Central memory CD8-positive, alpha-beta T cell (primary cell): ENCODE results near the gene GPX6.
A peak's percentile ranks its signal among the peaks of the same experiment; 100 is the strongest.
"Not testable (repeated sequence)": the region's sequence is repeated elsewhere in the genome, so short reads cannot be mapped to it uniquely, and the experiment has no call there.

ENCODE experiments used
- ATAC-seq: fragments of 150-1000 bp; cut with Tn5 transposase; replicated peaks from 2 replicates; pipeline ENCODE4 v1.10.0; 2022; ENCODE audit warnings: mild to moderate bottlenecking, moderate FRiP score, moderate number of reproducible peaks; ENCODE audit not compliant: poor library complexity, severe bottlenecking; ENCODE audit errors: extremely low read depth
- DNase-seq, 2 donors: peaks; one replicate each; pipeline ENCODE4 v3.0.0; 2021; ENCODE audit warnings: low spot score in 2 of 2
- H3K27ac Mint-ChIP-seq: one replicate; pipeline ENCODE4 v1.8.0; 2022; ENCODE audit warnings: low read depth, mild to moderate bottlenecking, moderate library complexity, mixed read lengths
- H3K27me3 Mint-ChIP-seq: one replicate; pipeline ENCODE4 v1.8.0; 2022; ENCODE audit warnings: mixed read lengths
- H3K36me3 Mint-ChIP-seq: one replicate; pipeline ENCODE4 v1.8.0; 2022; ENCODE audit warnings: mild to moderate bottlenecking, moderate library complexity, mixed read lengths; ENCODE audit not compliant: insufficient read depth
- H3K4me1 Mint-ChIP-seq: one replicate; pipeline ENCODE4 v1.8.0; 2022; ENCODE audit warnings: mixed read lengths
- H3K4me3 Mint-ChIP-seq: one replicate; pipeline ENCODE4 v1.8.0; 2022; ENCODE audit warnings: mild to moderate bottlenecking, moderate library complexity, mixed read lengths
- H3K9me3 Mint-ChIP-seq: one replicate; pipeline ENCODE4 v1.8.0; 2022; ENCODE audit warnings: mixed read lengths

GPX6 gene

GRCh38 chr6:28515676-28516075 is at the start of gene GPX6:
GPX6 (minus strand) TSS chr6:28515793; CDS start chr6:28515743, 50 bp downstream.
- Mint-ChIP-seq H3K27me3 (peaks cover 79% of the 10 kb centered on the region), H3K36me3 (no peaks in the 10 kb centered on the region), H3K4me3 (no peak within 1 kb of the TSS), H3K27ac (no peak within 1 kb of the TSS), H3K9me3 (no peaks in the 10 kb centered on the region), H3K4me1 (no peaks in the 10 kb centered on the region)
- ATAC-seq (no peak), DNase-seq (no peak)

DNA sequence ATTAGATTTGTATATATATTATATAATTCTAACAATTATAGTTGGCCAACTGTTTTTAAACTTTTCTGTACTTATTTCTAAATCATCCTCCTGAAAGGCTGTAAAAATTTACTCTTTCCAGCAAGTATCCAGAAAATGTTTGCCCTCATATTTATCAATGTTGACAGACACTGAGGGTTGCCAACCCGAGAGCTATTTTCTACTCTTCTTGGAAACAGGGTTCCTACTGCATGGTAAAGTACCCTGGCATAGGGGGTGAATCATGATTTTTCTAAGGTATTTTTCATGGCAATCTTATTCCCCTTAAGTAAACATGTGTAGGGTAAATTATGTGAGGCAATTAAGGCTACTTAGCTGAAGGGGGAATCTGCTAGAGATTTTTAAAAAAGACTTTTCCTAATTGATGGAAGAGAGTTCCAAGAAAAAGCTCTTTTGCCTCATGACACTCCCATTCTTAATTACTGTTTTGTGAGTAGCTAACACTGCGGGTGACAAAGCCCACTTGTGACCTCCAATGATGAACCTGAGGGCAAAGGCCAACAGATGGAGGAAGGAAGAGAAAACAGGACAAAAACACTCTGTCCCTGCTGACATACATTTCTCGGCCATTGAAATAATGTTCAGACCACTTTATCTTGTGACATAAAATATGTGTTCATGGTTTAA is 48.0 kb upstream of the GPX6 start:
- H3K27me3 Mint-ChIP-seq = peaks cover 69% of the 10 kb centered on the region
- H3K36me3 Mint-ChIP-seq = no peaks in the 10 kb centered on the region
- no peak overlapping the region for H3K4me3 Mint-ChIP-seq
- no peaks in the 10 kb centered on the region for H3K9me3 Mint-ChIP-seq
- no peak for ATAC-seq
- H3K4me1 Mint-ChIP-seq = no peaks in the 10 kb centered on the region
- H3K27ac Mint-ChIP-seq = no peak overlapping the region
- no peak for DNase-seq

DNA sequence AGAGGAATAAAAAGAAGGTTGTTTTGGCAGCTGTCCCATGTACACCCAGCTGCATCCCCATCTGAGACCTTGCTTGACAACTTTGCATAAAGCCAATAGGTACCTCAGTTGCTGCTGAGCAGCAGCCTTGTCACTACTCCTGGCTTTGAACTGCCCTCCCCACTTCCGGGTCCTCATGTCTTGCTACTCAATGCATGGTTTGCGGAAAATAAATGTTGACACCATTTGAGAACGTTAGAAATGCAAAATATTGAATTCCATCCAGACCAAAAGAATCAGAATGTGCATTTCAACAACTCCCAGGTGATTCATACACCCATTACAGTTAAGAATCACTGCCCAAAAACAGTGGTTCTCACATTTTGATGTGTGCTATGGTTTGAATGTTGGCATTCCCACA is 43.0 kb upstream of the GPX6 start:
- ATAC-seq (no peak), DNase-seq (no peak)
- H3K27ac Mint-ChIP-seq = no peak overlapping the region
- no peak overlapping the region for H3K4me3 Mint-ChIP-seq
- peaks cover 55% of the 10 kb centered on the region for H3K27me3 Mint-ChIP-seq
- no peaks in the 10 kb centered on the region for H3K36me3 Mint-ChIP-seq
- H3K9me3 Mint-ChIP-seq = no peaks in the 10 kb centered on the region
- no peaks in the 10 kb centered on the region for H3K4me1 Mint-ChIP-seq

GRCh38 chr6:28555136-28555535 is 39.5 kb upstream of the GPX6 start:
- Mint-ChIP-seq H3K4me3 (no peak overlapping the region), H3K9me3 (no peaks in the 10 kb centered on the region), H3K27ac (no peak overlapping the region), H3K27me3 (peaks cover 71% of the 10 kb centered on the region), H3K36me3 (no peaks in the 10 kb centered on the region), H3K4me1 (no peaks in the 10 kb centered on the region)
- DNase-seq (no peak), ATAC-seq (no peak)

DNA sequence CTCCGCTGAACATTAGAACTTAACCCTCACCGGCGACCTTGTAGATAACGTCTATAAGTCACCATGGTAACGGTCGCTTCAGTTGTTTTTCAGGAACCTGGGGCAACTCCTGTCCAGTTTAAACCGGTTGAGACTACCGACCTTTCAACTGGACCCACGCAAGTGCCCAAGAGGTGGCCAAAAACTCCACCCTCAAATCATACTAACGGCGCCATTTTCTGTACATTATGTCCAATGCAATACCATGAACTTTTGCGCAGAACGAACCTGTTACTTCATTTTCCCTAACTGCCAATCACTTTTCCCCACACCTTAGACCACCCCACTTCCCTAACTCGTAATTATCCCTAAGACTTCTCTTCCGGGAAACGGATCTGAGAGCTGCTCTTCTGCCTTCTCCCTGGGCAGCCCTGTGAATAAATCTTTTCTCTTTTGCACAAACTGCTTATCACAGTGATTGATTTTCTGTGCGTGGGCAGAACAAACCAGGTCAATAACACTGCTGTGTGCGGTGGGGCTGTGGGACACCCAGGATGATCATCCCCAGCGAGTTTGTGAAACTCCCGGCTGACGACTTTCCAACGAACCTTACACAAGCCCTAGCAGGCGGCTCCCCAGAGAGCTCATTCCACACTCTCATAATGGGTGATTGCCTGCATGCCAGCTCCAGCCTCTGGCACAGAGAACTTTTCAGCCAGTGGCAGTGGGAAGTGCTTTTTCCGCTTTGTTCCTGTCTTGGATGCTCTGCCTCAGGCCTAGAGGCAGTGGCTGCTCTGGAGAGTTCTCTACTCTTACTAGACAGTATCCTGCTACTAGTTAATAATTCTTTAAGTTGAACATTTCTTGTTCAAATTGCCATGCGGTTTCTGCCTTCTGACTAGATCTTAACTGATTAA is 38.6 kb upstream of the GPX6 start:
- no peak for ATAC-seq
- no peaks in the 10 kb centered on the region for H3K9me3 Mint-ChIP-seq
- no peaks in the 10 kb centered on the region for H3K4me1 Mint-ChIP-seq
- H3K4me3 Mint-ChIP-seq = no peak overlapping the region
- DNase-seq = no peak
- H3K27me3 Mint-ChIP-seq = peaks cover 73% of the 10 kb centered on the region
- no peaks in the 10 kb centered on the region for H3K36me3 Mint-ChIP-seq
- H3K27ac Mint-ChIP-seq = no peak overlapping the region

GRCh38 chr6:28553384-28553985 is 37.9 kb upstream of the GPX6 start:
- H3K4me3 Mint-ChIP-seq = no peak overlapping the region
- no peak for ATAC-seq
- H3K27me3 Mint-ChIP-seq = peaks cover 81% of the 10 kb centered on the region

GRCh38 chr6:28551891-28552666 is 36.5 kb upstream of the GPX6 start:
- DNase-seq = no peak
- no peaks in the 10 kb centered on the region for H3K36me3 Mint-ChIP-seq
- no peak overlapping the region for H3K27ac Mint-ChIP-seq
- no peaks in the 10 kb centered on the region for H3K4me1 Mint-ChIP-seq
- H3K27me3 Mint-ChIP-seq = peaks cover 93% of the 10 kb centered on the region
- H3K4me3 Mint-ChIP-seq = no peak overlapping the region
- H3K9me3 Mint-ChIP-seq = no peaks in the 10 kb centered on the region
- no peak for ATAC-seq

More at GRCh38 chr6:28553384-28553985, 37.9 kb upstream of the GPX6 start:
- Mint-ChIP-seq H3K9me3 (no peaks in the 10 kb centered on the region), H3K27ac (no peak overlapping the region), H3K4me1 (no peaks in the 10 kb centered on the region), H3K36me3 (no peaks in the 10 kb centered on the region)
- no peak for DNase-seq

- DNase-seq, H3K4me3 Mint-ChIP-seq, H3K9me3 Mint-ChIP-seq, H3K27ac Mint-ChIP-seq, ATAC-seq: not testable (repeated sequence)
- Mint-ChIP-seq H3K27me3 (peaks cover 96% of the 10 kb centered on the region), H3K4me1 (peaks cover 15% of the 10 kb centered on the region), H3K36me3 (peaks cover 14% of the 10 kb centered on the region)
These were observed 31.4 kb upstream of the GPX6 start for GRCh38 chr6:28547003-28547402.

DNA sequence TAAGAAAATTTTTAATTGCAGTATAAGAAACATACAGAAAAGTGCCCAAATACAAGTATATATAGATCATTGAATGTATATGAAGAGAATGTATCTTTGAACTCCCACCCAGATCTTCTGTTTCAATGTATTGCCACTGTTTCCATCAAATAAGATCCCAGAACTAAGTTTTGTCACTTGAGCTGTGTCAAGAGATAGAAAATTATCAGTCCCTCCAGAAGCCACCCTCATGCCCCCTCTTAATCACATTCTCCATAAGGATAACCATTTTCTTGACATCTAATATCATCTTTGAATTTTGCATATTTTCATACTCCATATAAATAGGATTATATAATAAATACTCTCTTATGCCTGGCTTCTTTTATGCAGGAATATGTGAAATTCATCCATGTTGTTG is 30.4 kb upstream of the GPX6 start:
- Mint-ChIP-seq H3K4me3 (no peak overlapping the region), H3K36me3 (peaks cover 14% of the 10 kb centered on the region), H3K27me3 (peaks cover 96% of the 10 kb centered on the region), H3K4me1 (peaks cover 17% of the 10 kb centered on the region), H3K9me3 (no peaks in the 10 kb centered on the region), H3K27ac (no peak overlapping the region)
- DNase-seq (no peak), ATAC-seq (no peak)

- no peak for DNase-seq
- peaks cover 16% of the 10 kb centered on the region for H3K36me3 Mint-ChIP-seq
- H3K27me3 Mint-ChIP-seq = peaks cover 96% of the 10 kb centered on the region
- peaks cover 17% of the 10 kb centered on the region for H3K4me1 Mint-ChIP-seq
- ATAC-seq = no peak
- no peaks in the 10 kb centered on the region for H3K9me3 Mint-ChIP-seq
- H3K4me3 Mint-ChIP-seq = peak overlapping the region; percentile 66
- H3K27ac Mint-ChIP-seq = no peak overlapping the region
These were observed 28.3 kb upstream of the GPX6 start for GRCh38 chr6:28543651-28544610.

DNA sequence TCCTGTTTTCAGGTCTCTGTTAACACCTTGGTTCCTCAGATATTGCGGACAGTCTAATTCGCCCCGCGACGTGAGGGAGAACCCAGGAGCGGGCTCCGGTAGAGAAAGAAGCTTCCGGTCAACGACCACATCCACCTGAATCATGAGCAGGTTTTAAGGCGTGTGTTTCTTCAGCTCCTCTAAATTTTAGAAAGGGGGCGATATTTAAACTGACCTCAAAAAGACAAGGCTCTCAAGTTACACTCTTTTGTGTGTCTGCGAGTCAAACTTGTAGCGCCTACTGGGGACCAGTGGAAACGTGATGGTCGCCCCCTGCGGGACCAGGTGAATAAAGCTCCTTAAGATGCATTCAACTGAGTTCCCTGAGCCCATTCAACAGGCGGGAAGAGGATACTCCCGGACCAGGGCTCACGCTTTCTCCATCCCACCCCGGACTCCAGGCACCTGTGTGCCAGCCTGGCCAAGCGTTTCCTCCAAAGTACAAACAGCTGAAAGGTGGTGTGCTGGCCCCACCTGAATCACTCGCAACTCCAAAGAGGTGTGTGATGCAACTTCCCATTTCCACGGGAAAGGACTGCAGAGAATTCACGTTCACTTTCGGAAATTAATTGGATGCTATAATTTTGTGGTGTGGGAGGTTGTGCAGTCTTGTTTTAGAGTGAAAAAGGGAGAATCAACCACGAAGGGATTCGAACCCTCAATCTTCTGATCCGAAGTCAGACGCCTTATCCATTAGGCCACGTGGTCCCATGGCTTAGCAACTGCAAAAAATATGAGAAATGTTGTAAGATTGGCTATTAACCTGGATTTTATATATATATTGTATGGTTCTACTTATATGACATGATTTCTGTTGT is 27.1 kb upstream of the GPX6 start:
- no peaks in the 10 kb centered on the region for H3K9me3 Mint-ChIP-seq
- peak overlapping the region; percentile 65 for H3K27ac Mint-ChIP-seq
- H3K36me3 Mint-ChIP-seq = peaks cover 16% of the 10 kb centered on the region
- no peak for ATAC-seq
- DNase-seq = no peak
- H3K4me1 Mint-ChIP-seq = peaks cover 17% of the 10 kb centered on the region
- peak overlapping the region; percentile 66 for H3K4me3 Mint-ChIP-seq
- H3K27me3 Mint-ChIP-seq = peaks cover 96% of the 10 kb centered on the region
